GM10266 (cell line): ENCODE data around the gene AGAP9.

Experiments
- DNase-seq: peaks from one replicate; pipeline ENCODE4 v3.0.0; 2012; ENCODE audit errors: extremely low spot score
- TF ChIP-seq, protein P1 (sequence below): IDR thresholded peaks from 2 replicates; pipeline ENCODE4 v1.5.1; 2012; ENCODE audit warnings: mild to moderate bottlenecking, low read depth; ENCODE audit not compliant: control insufficient read depth, insufficient read depth; ENCODE audit errors: missing control alignments

The AGAP9 gene

DNA sequence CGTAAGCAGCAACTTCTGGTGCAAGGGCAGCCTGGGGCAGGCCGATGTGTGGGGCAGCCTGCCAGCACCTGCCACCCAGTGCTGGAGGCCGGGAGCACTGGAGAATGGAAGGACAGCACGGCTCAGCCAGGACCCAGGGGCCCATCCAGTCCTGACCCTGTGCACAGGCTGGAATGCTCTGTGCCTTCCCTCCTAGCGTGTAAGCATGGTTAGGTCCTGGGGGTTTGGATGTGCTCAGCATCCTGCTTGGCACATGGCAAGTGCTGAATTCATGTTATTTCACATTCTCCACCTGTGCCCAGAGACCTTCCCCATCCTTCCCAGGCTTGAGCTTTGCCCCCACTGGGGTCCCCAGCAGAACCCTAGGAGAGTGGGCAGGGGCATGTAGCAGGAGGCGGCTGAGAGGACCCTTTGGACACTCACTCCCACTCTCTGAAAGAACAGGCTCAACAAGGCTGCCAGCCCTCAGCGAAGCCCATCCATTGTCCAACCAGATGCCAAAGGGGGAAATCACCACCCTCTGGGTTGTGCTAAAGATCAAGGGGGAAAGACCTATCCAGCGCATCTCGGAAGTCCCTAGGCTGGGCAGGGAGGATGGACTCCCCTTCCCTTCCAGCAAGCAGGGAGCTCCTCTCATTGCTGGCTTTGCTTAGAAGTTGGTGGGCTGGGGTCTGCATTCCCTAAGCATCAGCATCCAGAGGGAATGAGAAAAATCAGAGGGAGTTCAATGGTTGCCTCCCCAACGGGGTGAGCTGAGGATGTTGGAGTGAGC is 69.2 kb downstream of the AGAP9 start:
- DNase-seq: no peak
- TF ChIP-seq, protein P1, sequence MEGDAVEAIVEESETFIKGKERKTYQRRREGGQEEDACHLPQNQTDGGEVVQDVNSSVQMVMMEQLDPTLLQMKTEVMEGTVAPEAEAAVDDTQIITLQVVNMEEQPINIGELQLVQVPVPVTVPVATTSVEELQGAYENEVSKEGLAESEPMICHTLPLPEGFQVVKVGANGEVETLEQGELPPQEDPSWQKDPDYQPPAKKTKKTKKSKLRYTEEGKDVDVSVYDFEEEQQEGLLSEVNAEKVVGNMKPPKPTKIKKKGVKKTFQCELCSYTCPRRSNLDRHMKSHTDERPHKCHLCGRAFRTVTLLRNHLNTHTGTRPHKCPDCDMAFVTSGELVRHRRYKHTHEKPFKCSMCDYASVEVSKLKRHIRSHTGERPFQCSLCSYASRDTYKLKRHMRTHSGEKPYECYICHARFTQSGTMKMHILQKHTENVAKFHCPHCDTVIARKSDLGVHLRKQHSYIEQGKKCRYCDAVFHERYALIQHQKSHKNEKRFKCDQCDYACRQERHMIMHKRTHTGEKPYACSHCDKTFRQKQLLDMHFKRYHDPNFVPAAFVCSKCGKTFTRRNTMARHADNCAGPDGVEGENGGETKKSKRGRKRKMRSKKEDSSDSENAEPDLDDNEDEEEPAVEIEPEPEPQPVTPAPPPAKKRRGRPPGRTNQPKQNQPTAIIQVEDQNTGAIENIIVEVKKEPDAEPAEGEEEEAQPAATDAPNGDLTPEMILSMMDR: no peak

DNA sequence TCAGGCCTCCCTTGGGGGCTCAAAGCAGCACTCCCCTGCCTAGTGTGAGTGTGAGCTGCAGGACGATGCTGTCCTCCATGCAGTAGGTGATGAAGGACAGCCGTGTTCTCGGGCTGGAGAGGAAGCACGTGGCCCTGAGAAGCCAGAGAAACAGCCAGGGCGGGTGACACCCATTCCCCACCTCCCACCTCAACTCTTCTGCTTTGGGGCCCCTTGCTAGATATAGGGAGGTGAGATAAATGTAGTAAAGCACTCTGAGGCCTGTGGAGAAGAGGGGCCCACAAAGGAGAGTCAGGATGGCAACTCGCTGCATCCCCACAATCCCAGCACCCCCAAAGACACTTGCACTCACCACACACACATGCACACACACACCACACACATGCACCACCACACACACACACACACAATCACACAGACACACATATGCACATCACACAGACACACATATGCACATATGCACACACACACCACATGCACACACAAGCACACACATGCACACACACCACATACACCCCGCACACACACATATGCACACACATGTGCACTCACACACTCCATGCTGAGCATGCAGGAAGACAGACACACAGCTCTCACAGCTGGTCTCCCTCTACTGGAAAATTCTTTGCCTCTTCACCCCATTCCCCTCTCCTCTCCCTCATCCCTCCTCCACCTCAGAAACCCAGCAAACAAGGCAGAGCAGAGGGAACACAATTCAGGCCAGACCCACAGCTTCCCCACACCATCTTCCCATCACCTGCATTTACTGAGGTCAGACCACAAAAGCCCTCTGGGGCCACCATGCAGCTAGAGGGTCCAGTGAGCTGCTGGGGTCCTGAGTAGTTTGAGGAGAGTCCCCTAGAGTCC is 70.1 kb downstream of the AGAP9 start:
- TF ChIP-seq, protein P1: no peak
- no peak for DNase-seq

DNA sequence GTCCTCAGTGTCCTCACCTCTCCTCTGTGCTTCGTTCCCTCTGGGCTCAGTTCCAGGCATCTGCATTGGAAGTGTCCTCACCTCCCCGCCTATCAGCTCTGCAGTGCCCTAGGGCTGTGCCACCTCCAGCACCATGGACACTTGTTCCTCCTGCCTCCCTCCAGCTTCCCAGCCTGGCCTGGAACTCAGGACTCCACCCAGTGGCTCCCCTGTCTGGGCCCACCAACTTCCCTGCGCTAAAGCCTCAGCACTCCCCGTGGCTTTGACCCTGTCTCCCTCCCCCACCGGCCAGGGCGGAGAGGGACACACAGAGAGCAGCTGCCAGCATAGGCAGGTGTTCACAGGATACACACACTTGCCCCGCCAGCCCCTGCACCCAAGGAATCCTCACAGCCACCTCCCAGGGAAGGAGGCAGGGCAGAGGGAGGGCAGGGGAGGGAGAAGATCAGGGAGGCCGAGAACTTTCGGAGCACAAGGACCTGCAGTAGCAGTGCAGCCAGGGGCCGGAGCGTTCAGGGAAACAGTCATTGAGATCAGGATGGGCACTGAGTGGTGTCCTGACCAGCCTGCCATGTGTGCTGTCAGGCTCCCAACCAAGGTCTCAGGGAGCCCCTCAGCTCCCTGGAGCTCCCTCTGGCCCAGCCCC is 70.8 kb downstream of the AGAP9 start:
- TF ChIP-seq, protein P1: no peak
- no peak for DNase-seq

DNA sequence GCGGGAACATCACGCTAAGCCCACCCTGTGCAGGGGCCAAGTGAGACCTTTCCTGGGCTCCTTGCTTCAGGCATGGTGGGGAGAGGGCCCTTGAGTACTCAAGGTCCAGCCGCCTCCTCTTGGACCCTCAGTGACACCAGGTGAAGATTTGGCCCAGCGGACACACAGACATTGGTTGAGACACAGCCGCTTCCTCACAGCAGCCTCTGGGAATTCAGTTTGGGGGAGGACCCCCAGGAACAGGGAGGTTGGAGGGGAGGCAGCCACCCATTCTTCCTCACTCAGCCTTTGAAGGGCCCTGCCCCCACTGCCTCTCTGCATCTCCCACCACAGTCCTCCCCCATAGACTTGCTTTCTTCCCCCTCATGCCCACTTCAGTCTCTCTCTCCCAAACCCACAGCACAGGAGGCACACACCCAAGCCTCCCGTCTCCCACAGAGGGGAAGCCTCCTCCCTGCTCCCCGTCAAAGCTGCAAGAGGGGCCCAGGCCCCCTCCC is 71.4 kb downstream of the AGAP9 start:
- no peak for DNase-seq
- TF ChIP-seq, protein P1: no peak
